HG02623 (cell line): Measurements from ENCODE around the gene TRAPPC2B.

ENCODE experiments used
- ATAC-seq: cut with Tn5 transposase; IDR thresholded peaks from one replicate; pipeline ENCODE4 v1.9.1; 2021; ENCODE audit warnings: moderate library complexity; ENCODE audit not compliant: unreplicated experiment

The TRAPPC2B gene

GRCh38 chr19:57362997-57363687, at the start of gene TRAPPC2B, which contains the start of gene ZNF547:
TSS of gene TRAPPC2B (plus strand) at chr19:57363551. CDS start at chr19:57364834, 1,283 bp downstream.
TSS of gene ZNF547 (plus strand) at chr19:57363551. CDS start at chr19:57368556, 5,005 bp downstream.
- peak; percentile 94 for ATAC-seq

GRCh38 chr19:57314146-57314545, 49.2 kb upstream of the TRAPPC2B start:
- ATAC-seq = no peak

- no peak for ATAC-seq
These were observed 45.8 kb upstream of the TRAPPC2B start for GRCh38 chr19:57317503-57317902.

- no peak for ATAC-seq
These were observed 43.5 kb upstream of the TRAPPC2B start for GRCh38 chr19:57319869-57320179.

GRCh38 chr19:57320180-57321084, 42.9 kb upstream of the TRAPPC2B start, which contains the start of gene ZNF543:
TSS of gene ZNF543 (plus strand) at chr19:57320472. CDS start at chr19:57320854, 382 bp downstream.
- ATAC-seq = peak; percentile 97

GRCh38 chr19:57321116-57321515, 42.2 kb upstream of the TRAPPC2B start:
- ATAC-seq = no peak

GRCh38 chr19:57321751-57322150, 41.6 kb upstream of the TRAPPC2B start:
- ATAC-seq = no peak

GRCh38 chr19:57324992-57325391, 38.4 kb upstream of the TRAPPC2B start:
- ATAC-seq = no peak

GRCh38 chr19:57327993-57328392, 35.4 kb upstream of the TRAPPC2B start:
- ATAC-seq = no peak

- ATAC-seq = no peak
These were observed 29.2 kb upstream of the TRAPPC2B start for GRCh38 chr19:57334191-57334590.

GRCh38 chr19:57338877-57339276, 24.5 kb upstream of the TRAPPC2B start:
- no peak for ATAC-seq

- no peak for ATAC-seq
These were observed 20.8 kb upstream of the TRAPPC2B start for GRCh38 chr19:57342582-57342981.

GRCh38 chr19:57348136-57348535, 15.2 kb upstream of the TRAPPC2B start:
- no peak for ATAC-seq

GRCh38 chr19:57350877-57351805, 12.2 kb upstream of the TRAPPC2B start, which contains the start of gene ZNF304:
TSS of gene ZNF304 (plus strand) at chr19:57351271. CDS start at chr19:57351665, 394 bp downstream.
- ATAC-seq = peak; percentile 87

- ATAC-seq = no peak
These were observed 11.5 kb upstream of the TRAPPC2B start for GRCh38 chr19:57351867-57352266.

- no peak for ATAC-seq
These were observed 7.4 kb upstream of the TRAPPC2B start for GRCh38 chr19:57355916-57356315.

- ATAC-seq = no peak
These were observed 5.9 kb upstream of the TRAPPC2B start for GRCh38 chr19:57357406-57357805.

GRCh38 chr19:57359300-57359699, 4.1 kb upstream of the TRAPPC2B start:
- no peak for ATAC-seq

GRCh38 chr19:57362419-57362818, 932 bp upstream of the TRAPPC2B start:
- ATAC-seq = no peak

GRCh38 chr19:57363688-57364181, 384 bp downstream of the TRAPPC2B start:
- no peak for ATAC-seq

GRCh38 chr19:57366776-57367175, 3.4 kb downstream of the TRAPPC2B start:
- no peak for ATAC-seq
